Activated CD8-positive, alpha-beta memory T cell treated with anti-CD3 and anti-CD28 coated beads for 36 hours (primary cell): Measurements from ENCODE around the gene PPIE. TPM values are rescaled to one million over a fixed set of nuclear protein-coding genes. Genes with fewer than 3 reads are reported as not detected.

Experiments
- total RNA-seq, 2 experiments: library from RNA; stranded (reverse); gene quantifications; one replicate each; pipeline ENCODE4 v1.2.3, GENCODE V29; 2021

Gene PPIE
- total RNA-seq, 2 experiments from 2014 or later, result 62.9 to 66.0 TPM

Other genes with a start within 250 kb of the PPIE start
- gene BMP8A, start 247.2 kb upstream of the PPIE start, total RNA-seq, result under 1 TPM in 1 of 2 experiments, not detected in 1; 0.13 TPM
- 100 to 1,000 TPM; 419 to 435 TPM for gene PABPC4, start 162.1 kb upstream of the PPIE start, total RNA-seq
- gene HEYL, start 99.2 kb upstream of the PPIE start, total RNA-seq, result under 1 TPM in 1 of 2 experiments, not detected in 1; 0.08 TPM
- gene NT5C1A, start 66.8 kb upstream of the PPIE start, total RNA-seq, result not detected
- gene HPCAL4, start 47.4 kb upstream of the PPIE start, total RNA-seq, result under 1 TPM; 0.74 to 0.75 TPM
- gene OXCT2, start 32.5 kb downstream of the PPIE start, total RNA-seq, result 1 to 10 TPM; 2.8 to 3.4 TPM
- gene BMP8B, start 50.0 kb downstream of the PPIE start, total RNA-seq, result under 1 TPM; 0.91 to 0.94 TPM
- 10 to 100 TPM; 42.6 to 44.5 TPM for gene TRIT1, start 144.6 kb downstream of the PPIE start, total RNA-seq
- gene MYCL, start 163.0 kb downstream of the PPIE start, total RNA-seq, result under 1 TPM; 0.08 to 0.17 TPM
- gene MFSD2A, start 216.3 kb downstream of the PPIE start, total RNA-seq, result 10 to 100 TPM; 23.7 to 24.0 TPM